IMR-90 (cell line): ENCODE data around the gene CLSTN1. TPM values are rescaled to one million over a fixed set of nuclear protein-coding genes. Genes with fewer than 3 reads are reported as not detected.

ENCODE experiments used
- ATAC-seq: fragments of 200-7000 bp; cut with Tn5 transposase; 2 replicates; pipeline ENCODE4 v1.9.1; 2020; ENCODE audit warnings: low read depth, mild to moderate bottlenecking, moderate library complexity
- BruUV-seq: library from RNA; stranded (reverse); fragments of 400-500 nt; replicated peaks from 2 replicates; lab custom pipeline; 2021; lab: Mats Ljungman, UMichigan
- CTCF ChIA-PET: fragments of 300-600 bp; formaldehyde crosslinking; extraction: SDS; loops from one replicate; lab custom pipeline; 2021; ENCODE audit warnings: antibody characterized with exemption; lab: Yijun Ruan, JAX
- POLR2A ChIA-PET: fragments of 300-600 bp; sonication (Branson Sonifier 250); formaldehyde crosslinking; loops from one replicate; lab custom pipeline; 2022; ENCODE audit warnings: antibody characterized with exemption; ENCODE audit not compliant: unreplicated experiment; lab: Charles Lee
- DNase-seq: peaks from one replicate; pipeline ENCODE4 v3.0.0; 2013
- H2AFZ ChIP-seq: replicated peaks from 2 replicates; pipeline ENCODE3; 2013; ENCODE audit warnings: low read length, mild to moderate bottlenecking; ENCODE audit not compliant: poor library complexity
- H2AK5ac ChIP-seq: 2 replicates; pipeline ENCODE4 v1.6.1; 2013; ENCODE audit warnings: low read depth, low read length, inconsistent platforms
- H2AK9ac ChIP-seq: replicated peaks from 2 replicates; pipeline ENCODE3; 2013; ENCODE audit warnings: mild to moderate bottlenecking, low read depth, low read length, moderate library complexity; ENCODE audit not compliant: poor library complexity
- H2BK120ac ChIP-seq: 2 replicates; pipeline ENCODE4 v1.6.1; 2013; ENCODE audit warnings: low read depth, low read length, inconsistent platforms
- H2BK15ac ChIP-seq: 3 replicates; pipeline ENCODE4 v1.6.1; 2013; ENCODE audit warnings: low read depth, low read length, inconsistent platforms
- H2BK20ac ChIP-seq: 2 replicates; pipeline ENCODE4 v1.6.1; 2013; ENCODE audit warnings: low read depth, mild to moderate bottlenecking, inconsistent platforms, low read length, moderate library complexity
- H2BK5ac ChIP-seq: 2 replicates; pipeline ENCODE4 v1.6.1; 2013; ENCODE audit warnings: mild to moderate bottlenecking, low read depth, low read length, inconsistent platforms; ENCODE audit not compliant: poor library complexity, severe bottlenecking
- H3K14ac ChIP-seq: replicated peaks from 2 replicates; pipeline ENCODE4 v1.6.1; 2013; ENCODE audit warnings: low read depth, low read length, inconsistent platforms
- H3K18ac ChIP-seq: 2 replicates; pipeline ENCODE4 v1.6.1; 2013; ENCODE audit warnings: low read depth, low read length, control low read depth
- H3K23ac ChIP-seq: 2 replicates; pipeline ENCODE4 v1.6.1; 2013; ENCODE audit warnings: low read depth, low read length, inconsistent platforms
- H3K27ac ChIP-seq: 2 replicates; pipeline ENCODE4 v1.5.1; 2013; ENCODE audit warnings: mild to moderate bottlenecking, control low read depth, low read length; ENCODE audit not compliant: insufficient read depth
- H3K27me3 ChIP-seq: 2 replicates; pipeline ENCODE4 v1.6.1; 2013; ENCODE audit warnings: low read length; ENCODE audit not compliant: control insufficient read depth, insufficient read depth
- H3K36me3 ChIP-seq: 2 replicates; pipeline ENCODE4 v1.6.1; 2013; ENCODE audit warnings: low read length, mixed read lengths; ENCODE audit not compliant: control insufficient read depth, insufficient read depth
- H3K4ac ChIP-seq: 2 replicates; pipeline ENCODE4 v1.6.1; 2013; ENCODE audit warnings: low read depth, low read length, inconsistent platforms
- H3K4me1 ChIP-seq: 2 replicates; pipeline ENCODE4 v1.6.1; 2013; ENCODE audit warnings: low read length, mixed read lengths; ENCODE audit not compliant: control insufficient read depth, insufficient read depth
- H3K4me2 ChIP-seq: 2 replicates; pipeline ENCODE4 v1.6.1; 2013; ENCODE audit warnings: low read depth, mild to moderate bottlenecking, control low read depth, low read length, moderate library complexity
- H3K4me3 ChIP-seq: 2 replicates; pipeline ENCODE4 v1.5.1; 2013; ENCODE audit warnings: low read depth, mild to moderate bottlenecking, control low read depth, low read length, moderate library complexity; ENCODE audit not compliant: insufficient read depth
- H3K56ac ChIP-seq: 2 replicates; pipeline ENCODE4 v1.6.1; 2013; ENCODE audit warnings: low read length, inconsistent platforms; ENCODE audit not compliant: insufficient read depth; ENCODE audit errors: extremely low read depth
- H3K79me1 ChIP-seq, 2 experiments: 2 replicates each; pipeline ENCODE4 v1.6.1; 2013; ENCODE audit warnings: low read length in 2 of 2, inconsistent platforms in 1 of 2, low read depth in 1 of 2
- H3K9ac ChIP-seq: 2 replicates; pipeline ENCODE4 v1.6.1; 2013; ENCODE audit warnings: low read depth, low read length, control low read depth
- H3K9me1 ChIP-seq: 2 replicates; pipeline ENCODE4 v1.6.1; 2013; ENCODE audit warnings: low read length, inconsistent platforms; ENCODE audit not compliant: insufficient read depth
- H3K9me3 ChIP-seq: 2 replicates; pipeline ENCODE4 v1.6.1; 2013; ENCODE audit warnings: low read length; ENCODE audit not compliant: control insufficient read depth, insufficient read depth
- H4K20me1 ChIP-seq: 2 replicates; pipeline ENCODE4 v1.6.1; 2013; ENCODE audit warnings: low read length, inconsistent platforms; ENCODE audit not compliant: insufficient read depth
- H4K5ac ChIP-seq: 2 replicates; pipeline ENCODE4 v1.6.1; 2013; ENCODE audit warnings: mild to moderate bottlenecking, low read depth, low read length, control low read depth
- H4K8ac ChIP-seq, 2 experiments: 2 replicates each; pipeline ENCODE4 v1.6.1; 2013; ENCODE audit warnings: low read depth in 2 of 2, low read length in 2 of 2, control low read depth in 1 of 2, inconsistent platforms in 1 of 2
- H4K91ac ChIP-seq: 2 replicates; pipeline ENCODE4 v1.6.1; 2013; ENCODE audit warnings: low read depth, low read length, inconsistent platforms; ENCODE audit not compliant: insufficient read depth
- CEBPB ChIP-seq: IDR thresholded peaks from 2 replicates; pipeline ENCODE4 v1.6.1; 2012; ENCODE audit warnings: low read depth, low read length, improper control_type of control experiment
- CHD1 ChIP-seq: IDR thresholded peaks from 2 replicates; pipeline ENCODE4 v1.6.1; 2012; ENCODE audit warnings: low read depth, low read length, improper control_type of control experiment
- CTCF ChIP-seq: conservative IDR thresholded peaks from 2 replicates; pipeline ENCODE4 v1.5.1; 2012; ENCODE audit warnings: mild to moderate bottlenecking, low read depth, low read length, improper control_type of control experiment
- ELK1 ChIP-seq: fragments of 150-350 bp; IDR thresholded peaks from 2 replicates; pipeline ENCODE4 v1.6.1; 2016; ENCODE audit warnings: low read depth, mild to moderate bottlenecking, low read length, moderate library complexity, borderline replicate concordance
- FOS ChIP-seq: fragments of 150-350 bp; IDR thresholded peaks from 2 replicates; pipeline ENCODE4 v1.6.1; 2016; ENCODE audit warnings: low read depth, low read length
- MAFK ChIP-seq: IDR thresholded peaks from 2 replicates; pipeline ENCODE4 v1.6.1; 2012; ENCODE audit warnings: low read depth, low read length, improper control_type of control experiment
- MAZ ChIP-seq: IDR thresholded peaks from 2 replicates; pipeline ENCODE4 v1.6.1; 2012; ENCODE audit warnings: low read depth, mild to moderate bottlenecking, low read length, improper control_type of control experiment, moderate library complexity, borderline replicate concordance
- MXI1 ChIP-seq: IDR thresholded peaks from 2 replicates; pipeline ENCODE4 v1.6.1; 2012; ENCODE audit warnings: low read depth, mild to moderate bottlenecking, low read length, moderate library complexity, borderline replicate concordance
- NFE2L2 ChIP-seq: fragments of 150-350 bp; IDR thresholded peaks from 2 replicates; pipeline ENCODE4 v1.6.1; 2016; ENCODE audit warnings: low read depth, mild to moderate bottlenecking, low read length
- POLR2A ChIP-seq: IDR thresholded peaks from 2 replicates; pipeline ENCODE4 v1.6.1; 2012; ENCODE audit warnings: mild to moderate bottlenecking, low read depth, low read length
- RAD21 ChIP-seq: IDR thresholded peaks from 2 replicates; pipeline ENCODE4 v1.6.1; 2012; ENCODE audit warnings: low read length, improper control_type of control experiment
- RCOR1 ChIP-seq: IDR thresholded peaks from 2 replicates; pipeline ENCODE4 v1.6.1; 2012; ENCODE audit warnings: mild to moderate bottlenecking, low read length, improper control_type of control experiment; ENCODE audit not compliant: insufficient replicate concordance
- RFX5 ChIP-seq: IDR thresholded peaks from 2 replicates; pipeline ENCODE4 v1.8.0; 2012; ENCODE audit warnings: low read depth, mild to moderate bottlenecking, low read length, moderate library complexity
- SMC3 ChIP-seq: fragments of 150-350 bp; IDR thresholded peaks from 2 replicates; pipeline ENCODE4 v1.6.1; 2016; ENCODE audit warnings: low read depth, mild to moderate bottlenecking, antibody characterized with exemption, low read length, moderate library complexity
- WGBS, 2 experiments: methylation state at CpG; one replicate each; pipeline versions ENCODE4 v1.1.5 to v1.1.7; 2013; ENCODE audit warnings: missing lambda C conversion rate in 2 of 2; ENCODE audit not compliant: insufficient read length in 1 of 2; ENCODE audit errors: extremely low coverage in 2 of 2; 5-methylcytosine and 5-hydroxymethylcytosine counted together
- dilution Hi-C: fragments of 300-500 bp; cut with HindIII; formaldehyde crosslinking; loops from one replicate; pipeline ENCODE4 v1.14.3; 2018; ENCODE audit warnings: low sequenced_read_pairs; ENCODE audit not compliant: unreplicated experiment
- in situ Hi-C: fragments of 300-500 bp; cut with MboI; formaldehyde crosslinking; loops from 3 replicates; pipeline ENCODE4 v1.14.3; 2019; ENCODE audit warnings: low sequenced_read_pairs, inconsistent platforms, mixed read lengths
- intact Hi-C: fragments of 100-400 bp; cut with micrococcal nuclease; formaldehyde crosslinking; loops from 2 replicates; pipeline ENCODE4 v1.10.0; 2022
- polyA plus RNA-seq, 3 experiments: library from polyadenylated mRNA; depleted of rRNA; stranded (reverse); fragments of >200 nt; gene quantifications; 2 replicates each; pipeline ENCODE4 v1.2.3, GENCODE V29; 2012; ENCODE audit warnings: low replicate concordance in 1 of 3
- total RNA-seq: library from RNA; depleted of rRNA; stranded (reverse); fragments of >200 nt; gene quantifications from 2 replicates; pipeline ENCODE4 v1.2.3, GENCODE V29; 2012

Gene CLSTN1
- total and polyA plus RNA-seq, 2 of the 4 experiments (the other 2 are of a cell fraction) = 30.1 to 72.2 TPM

GRCh38 chr1:9687120-9687873 lies 136.5 kb downstream of the CLSTN1 start (continued):
- TF ChIP-seq RAD21 (no peak; the same call in 1 of the 2 replicates), RFX5 (no peak), MAFK (no peak)

GRCh38 chr1:9684801-9685200 lies 139.0 kb downstream of the CLSTN1 start:
- dilution Hi-C loops = no loop called here
- no peak overlapping the region for H3K56ac ChIP-seq
- no peak overlapping the region for H3K18ac ChIP-seq
- H3K9ac ChIP-seq = no peak overlapping the region
- no peak overlapping the region for H2BK15ac ChIP-seq
- H3K9me1 ChIP-seq = peaks cover 4% of the 10 kb centered on the region; the same call in 1 of the 2 replicates
- no peak overlapping the region for H2BK20ac ChIP-seq
- no peak overlapping the region for H2BK5ac ChIP-seq
- no peak overlapping the region for H2AK9ac ChIP-seq
- in situ Hi-C loops = no loop called here
- no peaks in the 10 kb centered on the region for H3K9me3 ChIP-seq
- peaks cover 0 to 7% of the 10 kb centered on the region in 2 experiments; a peak in 2 of 4 replicates for H3K79me1 ChIP-seq
- no peak overlapping the region for H4K5ac ChIP-seq
- DNase-seq (no peak), ATAC-seq (no peak)
- CTCF ChIA-PET = no interaction called here
- no peaks in the 10 kb centered on the region for H3K36me3 ChIP-seq
- no peaks in the 10 kb centered on the region for H3K27me3 ChIP-seq
- no peak overlapping the region for H3K23ac ChIP-seq
- peaks cover 6% of the 10 kb centered on the region for H3K4me1 ChIP-seq
- POLR2A ChIA-PET = no interaction called here
- no peak overlapping the region for H2AFZ ChIP-seq
- H4K91ac ChIP-seq = no peak overlapping the region
- H2BK120ac ChIP-seq = no peak overlapping the region
- H3K27ac ChIP-seq = no peak overlapping the region
- no peak overlapping the region for H3K4me2 ChIP-seq
- H3K4me3 ChIP-seq = no peak overlapping the region
- no peak overlapping the region for H4K8ac ChIP-seq
- H3K4ac ChIP-seq = no peak overlapping the region
- 100% methylated on average over 1 of the region's 1 CpG; no CpG with 5 or more reads in 1 of the 2 experiments for WGBS, 2 experiments
- no peak overlapping the region for H3K14ac ChIP-seq
- no peak overlapping the region for H2AK5ac ChIP-seq
- intact Hi-C loops = no loop called here
- no peaks in the 10 kb centered on the region for H4K20me1 ChIP-seq
- BruUV-seq = no TSS peak
- TF ChIP-seq POLR2A (no peak), RCOR1 (no peak), RFX5 (no peak), NFE2L2 (no peak), ELK1 (no peak), SMC3 (no peak), MAFK (no peak), CEBPB (no peak), MAZ (no peak), CTCF (no peak), RAD21 (no peak), CHD1 (no peak), FOS (no peak), MXI1 (no peak)
